SW 1271 (cell line): Measurements from ENCODE around the gene GSTCD.
"Not testable (repeated sequence)": the region's sequence is repeated elsewhere in the genome, so short reads cannot be mapped to it uniquely, and the experiment has no call there.

Experiments
- DNase-seq, 2 experiments: peaks; one replicate each; lab custom pipeline; 2025; lab: John Stamatoyannopoulos, UW

Gene GSTCD

GRCh38 chr4:105714932-105715331 lies 6.3 kb downstream of the GSTCD start:
- DNase-seq: no peak

GRCh38 chr4:105715692-105716278 lies 7.2 kb downstream of the GSTCD start:
- DNase-seq: peak in 1 of 2 experiments; percentile 19

GRCh38 chr4:105719204-105719603 lies 10.6 kb downstream of the GSTCD start:
- DNase-seq: no peak

GRCh38 chr4:105725623-105726022 lies 17.0 kb downstream of the GSTCD start:
- DNase-seq: no peak

GRCh38 chr4:105729895-105730294 lies 21.3 kb downstream of the GSTCD start:
- DNase-seq: not testable (repeated sequence)

GRCh38 chr4:105735217-105735616 lies 26.6 kb downstream of the GSTCD start:
- not testable (repeated sequence) for DNase-seq

GRCh38 chr4:105741548-105741947 lies 33.0 kb downstream of the GSTCD start:
- no peak for DNase-seq

- DNase-seq: no peak
These were observed 39.6 kb downstream of the GSTCD start for GRCh38 chr4:105748222-105748621.

- DNase-seq: no peak
These were observed 43.2 kb downstream of the GSTCD start for GRCh38 chr4:105751718-105752299.

GRCh38 chr4:105753361-105753760 lies 44.8 kb downstream of the GSTCD start:
- DNase-seq: no peak

GRCh38 chr4:105755375-105755774 lies 46.8 kb downstream of the GSTCD start:
- no peak for DNase-seq

- DNase-seq: no peak
These were observed 50.4 kb downstream of the GSTCD start for GRCh38 chr4:105758958-105759357.

GRCh38 chr4:105765690-105766407 lies 57.3 kb downstream of the GSTCD start:
- peak; percentile 14 to 67 for DNase-seq

GRCh38 chr4:105767579-105767978 lies 59.0 kb downstream of the GSTCD start:
- no peak for DNase-seq

GRCh38 chr4:105770524-105770923 lies 61.9 kb downstream of the GSTCD start:
- DNase-seq: not testable (repeated sequence)

- DNase-seq: not testable (repeated sequence)
These were observed 63.5 kb downstream of the GSTCD start for GRCh38 chr4:105772065-105772464.

GRCh38 chr4:105775760-105776415 lies 67.3 kb downstream of the GSTCD start:
- DNase-seq: not testable (repeated sequence)

- DNase-seq: no peak
These were observed 71.6 kb downstream of the GSTCD start for GRCh38 chr4:105780176-105780575.

- no peak for DNase-seq
These were observed 76.2 kb downstream of the GSTCD start for GRCh38 chr4:105784761-105785160.

- no peak for DNase-seq
These were observed 77.2 kb downstream of the GSTCD start for GRCh38 chr4:105785792-105786191.

GRCh38 chr4:105786748-105787147 lies 78.2 kb downstream of the GSTCD start:
- DNase-seq: no peak

GRCh38 chr4:105797225-105797624 lies 88.6 kb downstream of the GSTCD start:
- DNase-seq: no peak
